Kidney (tissue), 14 donors: ENCODE results near the gene RNU6-9. TPM values are rescaled to one million over a fixed set of nuclear protein-coding genes. Genes with fewer than 3 reads are reported as not detected.

Source experiments
- DNase-seq, 5 donors: peaks; one replicate each; pipeline ENCODE4 v3.0.0-alpha.2; 2013 to 2020
- FAIRE-seq: peaks from 2 replicates; lab custom pipeline; 2012; peaks lifted over from hg19 to GRCh38; lab: Jason Lieb, UNC
- H3K27ac ChIP-seq, 2 donors: one replicate each; pipeline ENCODE4 v1.7.0; 2013; ENCODE audit warnings: low read depth in 2 of 2, low read length in 2 of 2, inconsistent platforms in 1 of 2
- H3K27me3 ChIP-seq: one replicate; pipeline ENCODE4 v1.7.1; 2013; ENCODE audit warnings: low read length, inconsistent platforms; ENCODE audit not compliant: control insufficient read depth, insufficient read depth
- H3K36me3 ChIP-seq, 3 donors: one replicate each; pipeline versions ENCODE4 v1.7.0 to v1.7.1; 2013; ENCODE audit warnings: low read length in 3 of 3, control low read depth in 1 of 3, inconsistent platforms in 1 of 3; ENCODE audit not compliant: insufficient read depth in 3 of 3, control insufficient read depth in 2 of 3
- H3K4me1 ChIP-seq, 3 donors: one replicate each; pipeline versions ENCODE4 v1.7.0 to v1.7.1; 2013; ENCODE audit warnings: low read length in 3 of 3, inconsistent platforms in 1 of 3, low read depth in 1 of 3; ENCODE audit not compliant: control insufficient read depth in 2 of 3, insufficient read depth in 2 of 3
- H3K4me3 ChIP-seq, 3 donors: one replicate each; pipeline versions ENCODE4 v1.7.0 to v1.8.1; 2013; ENCODE audit warnings: low read length in 3 of 3, control low read depth in 1 of 3, inconsistent platforms in 1 of 3
- H3K9ac ChIP-seq, 3 donors: one replicate each; pipeline versions ENCODE4 v1.7.0 to v1.7.1; 2013; ENCODE audit warnings: low read length in 3 of 3, control low read depth in 1 of 3, inconsistent platforms in 1 of 3
- H3K9me3 ChIP-seq, 3 donors: one replicate each; pipeline versions ENCODE4 v1.7.0 to v1.7.1; 2013; ENCODE audit warnings: low read length in 3 of 3, control low read depth in 1 of 3, inconsistent platforms in 1 of 3; ENCODE audit not compliant: control insufficient read depth in 2 of 3, insufficient read depth in 1 of 3
- CTCF ChIP-seq: IDR thresholded peaks from 3 replicates; pipeline ENCODE4 v1.5.1; 2012; ENCODE audit warnings: mild to moderate bottlenecking, moderate library complexity, borderline replicate concordance; ENCODE audit not compliant: insufficient read depth; ENCODE audit errors: extremely low read depth
- intact Hi-C: fragments of 100-400 bp; cut with DNase I; formaldehyde crosslinking; loops from one replicate; pipeline ENCODE4 v1.11.1; 2022
- polyA plus RNA-seq: library from polyadenylated mRNA; stranded (reverse); fragments of 350-450 nt; fragmentation: Illumina TruSeq; extraction: RNeasy Lipid Tissue Mini Kit (QIAGEN cat#74804); gene quantifications from one replicate; pipeline ENCODE4 v1.2.3, GENCODE V29; 2014; ENCODE audit warnings: low read depth, low replicate concordance; ENCODE audit not compliant: insufficient read depth
- total RNA-seq: library from RNA; stranded (reverse); fragmentation: NEBNext Ultra II Directional; extraction: Animal tissue kit (Norgen Biotek cat#: 25700); gene quantifications from one replicate; pipeline ENCODE4 v1.2.1, GENCODE V29; 2021
- donor health status: control.
- donor health status: control.
- donor health status: control.
- donor health status: control.
- donor health status: control.
- donor health status: DM: yes; HTN: yes; CAD: no.
- donor health status: Normal renal cell carcinoma (clear cell type).

The RNU6-9 gene
- total and polyA plus RNA-seq, 2 donors from 2014 or later, result not detected

DNA sequence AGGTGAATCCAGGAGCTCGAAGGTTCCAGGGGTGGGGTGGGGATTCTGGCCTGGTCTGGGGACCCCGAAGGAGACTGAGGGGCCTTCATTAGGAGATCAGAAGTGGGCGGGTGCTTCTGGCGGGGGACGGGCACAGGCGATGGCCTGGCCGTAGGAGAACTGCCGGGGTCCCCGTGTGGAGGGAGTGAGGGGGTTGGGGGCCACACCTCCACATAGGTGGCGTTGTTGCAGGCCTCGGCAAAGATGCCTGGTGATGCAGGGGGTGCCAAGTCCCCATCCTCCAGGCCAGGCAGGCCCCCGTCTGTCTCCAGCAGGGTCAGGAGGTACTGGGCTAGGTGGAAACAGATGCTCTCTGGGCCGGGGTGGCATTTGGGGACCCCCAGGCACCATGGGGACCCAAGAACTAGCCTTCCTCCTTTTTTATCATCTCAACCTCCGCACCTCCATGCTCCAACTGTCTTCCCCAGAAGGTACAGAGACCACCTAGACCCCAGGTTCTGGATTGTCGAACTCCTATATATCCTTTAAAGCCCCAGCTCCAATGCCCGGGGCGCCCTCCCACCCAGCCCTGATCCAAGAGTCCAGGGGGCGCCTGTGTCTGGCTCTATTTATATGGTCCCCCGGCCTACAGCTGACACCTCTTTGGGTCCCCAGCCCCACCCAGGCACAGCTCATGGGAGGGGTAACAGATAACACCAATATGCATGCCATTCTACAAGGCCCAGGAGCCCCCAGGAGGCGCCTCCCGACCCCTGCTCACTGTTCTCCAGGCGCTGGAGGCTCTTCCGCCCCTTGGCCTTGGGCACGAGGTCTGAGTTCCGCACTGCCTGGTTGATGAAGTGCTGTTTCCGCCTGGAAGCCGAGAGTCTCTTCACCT lies 8.2 kb downstream of the RNU6-9 start:
- no peak for TF ChIP-seq CTCF
- no peaks in the 10 kb centered on the region for H3K4me1 ChIP-seq
- intact Hi-C loops, result no loop called here
- H3K27ac ChIP-seq, result no peak overlapping the region
- H3K9ac ChIP-seq, result no peak overlapping the region
- H3K4me3 ChIP-seq, result no peak overlapping the region
- DNase-seq, result peak in 1 of 5 donors; percentile 56
- H3K9me3 ChIP-seq, result no peaks in the 10 kb centered on the region
- H3K27me3 ChIP-seq, result no peaks in the 10 kb centered on the region
- H3K36me3 ChIP-seq, result no peaks in the 10 kb centered on the region
- FAIRE-seq, result no peak

- no peaks in the 10 kb centered on the region for H3K4me1 ChIP-seq
- H3K27me3 ChIP-seq, result no peaks in the 10 kb centered on the region
- H3K4me3 ChIP-seq, result no peak overlapping the region
- peak in 1 of 5 donors; percentile 35 for DNase-seq
- FAIRE-seq, result no peak
- no peaks in the 10 kb centered on the region for H3K9me3 ChIP-seq
- no peak overlapping the region for H3K27ac ChIP-seq
- no peak for TF ChIP-seq CTCF
- intact Hi-C loops, result no loop called here
- H3K36me3 ChIP-seq, result no peaks in the 10 kb centered on the region
- H3K9ac ChIP-seq, result no peak overlapping the region
Measured at GRCh38 chr19:902093-902370, 8.7 kb downstream of the RNU6-9 start.

DNA sequence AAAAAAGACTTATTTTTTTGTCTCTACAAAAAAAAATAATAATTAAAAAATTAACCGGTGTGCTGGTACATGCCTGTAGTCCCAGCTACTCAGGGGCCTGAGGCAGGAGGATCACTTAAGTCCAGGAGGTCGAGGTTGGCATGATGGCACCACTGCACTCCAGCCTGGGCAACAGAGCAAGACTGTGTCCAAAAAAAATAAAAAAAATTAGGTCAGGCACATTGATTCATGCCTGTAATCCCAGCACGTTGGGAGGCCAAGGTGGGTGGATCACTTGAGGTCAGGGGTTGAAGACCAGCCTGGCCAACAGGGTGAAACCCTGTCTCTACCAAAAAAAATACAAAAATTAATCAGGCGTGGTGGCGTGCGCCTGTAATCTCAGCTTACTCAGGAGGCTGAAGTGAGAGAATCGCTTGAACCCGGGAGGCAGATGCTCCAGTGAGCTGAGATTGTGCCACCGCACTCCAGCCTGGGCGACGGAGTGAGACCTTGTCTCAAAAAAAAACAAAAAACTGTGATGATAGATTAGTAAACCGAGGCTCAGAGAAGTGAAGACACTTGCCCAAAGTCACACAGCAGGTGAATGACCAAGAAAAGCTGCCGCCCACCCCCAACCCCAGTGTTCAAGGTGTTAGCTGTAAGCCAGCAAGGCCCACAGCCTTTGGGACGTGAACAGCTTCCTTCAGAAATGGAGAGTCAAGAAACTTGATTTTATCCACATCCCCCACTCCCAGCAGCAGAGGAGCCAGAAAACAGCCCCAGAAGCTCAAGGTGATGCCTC lies 9.4 kb downstream of the RNU6-9 start:
- no peak for FAIRE-seq
- no peak overlapping the region for H3K4me3 ChIP-seq

More for the DNA sequence above, 9.4 kb downstream of the RNU6-9 start:
- TF ChIP-seq CTCF, result no peak
- no peak overlapping the region for H3K27ac ChIP-seq
- no peaks in the 10 kb centered on the region for H3K27me3 ChIP-seq
- H3K36me3 ChIP-seq, result no peaks in the 10 kb centered on the region
- H3K9ac ChIP-seq, result no peak overlapping the region
- no peaks in the 10 kb centered on the region for H3K4me1 ChIP-seq
- intact Hi-C loops, result no loop called here
- peak in 1 of 5 donors; percentile 43 for DNase-seq
- no peaks in the 10 kb centered on the region for H3K9me3 ChIP-seq
